ENCODE measurements around the gene ARHGAP15.
A peak's percentile ranks its signal among the peaks of the same experiment; 100 is the strongest.

Gene ARHGAP15

GRCh38 chr2:143417428-143417827 is 288.2 kb downstream of the ARHGAP15 start:
- DNase-seq, result no peak

GRCh38 chr2:143420313-143420712 is 291.1 kb downstream of the ARHGAP15 start:
- no peak for DNase-seq

GRCh38 chr2:143422681-143423080 is 293.5 kb downstream of the ARHGAP15 start:
- DNase-seq, result no peak

GRCh38 chr2:143425896-143426295 is 296.7 kb downstream of the ARHGAP15 start:
- DNase-seq, result no peak

- no peak for DNase-seq
Observed at GRCh38 chr2:143426296-143426695, 297.1 kb downstream of the ARHGAP15 start.

GRCh38 chr2:143428700-143429099 is 299.5 kb downstream of the ARHGAP15 start:
- no peak for DNase-seq

GRCh38 chr2:143429932-143430679 is 300.9 kb downstream of the ARHGAP15 start:
- DNase-seq, result peak; percentile 0

- DNase-seq, result no peak
Observed at GRCh38 chr2:143431316-143431715, 302.1 kb downstream of the ARHGAP15 start.

GRCh38 chr2:143433251-143433650 is 304.0 kb downstream of the ARHGAP15 start:
- peak; percentile 2 for DNase-seq

GRCh38 chr2:143433840-143434239 is 304.6 kb downstream of the ARHGAP15 start:
- DNase-seq, result no peak

- DNase-seq, result no peak
Observed at GRCh38 chr2:143434445-143434844, 305.2 kb downstream of the ARHGAP15 start.

- no peak for DNase-seq
Observed at GRCh38 chr2:143435131-143435530, 305.9 kb downstream of the ARHGAP15 start.

- no peak for DNase-seq
Observed at GRCh38 chr2:143436951-143437350, 307.7 kb downstream of the ARHGAP15 start.

- no peak for DNase-seq
Observed at GRCh38 chr2:143440411-143441012, 311.3 kb downstream of the ARHGAP15 start.

GRCh38 chr2:143442193-143442592 is 313.0 kb downstream of the ARHGAP15 start:
- no peak for DNase-seq

GRCh38 chr2:143451642-143452281 is 322.5 kb downstream of the ARHGAP15 start:
- no peak for DNase-seq

- no peak for DNase-seq
Observed at GRCh38 chr2:143452817-143453451, 323.7 kb downstream of the ARHGAP15 start.

GRCh38 chr2:143453981-143454511 is 324.8 kb downstream of the ARHGAP15 start:
- no peak for DNase-seq

- no peak for DNase-seq
Observed at GRCh38 chr2:143455317-143455716, 326.1 kb downstream of the ARHGAP15 start.

- no peak for DNase-seq
Observed at GRCh38 chr2:143458258-143459190, 329.3 kb downstream of the ARHGAP15 start.

- no peak for DNase-seq
Observed at GRCh38 chr2:143460382-143460781, 331.2 kb downstream of the ARHGAP15 start.

- DNase-seq, result no peak
Observed at GRCh38 chr2:143463719-143464118, 334.5 kb downstream of the ARHGAP15 start.

All from NCI-H69 (cell line).